K562 (cell line): Measurements from ENCODE around the gene SMAP2. TPM values are rescaled to one million over a fixed set of nuclear protein-coding genes. Genes with fewer than 3 reads are reported as not detected.

ENCODE experiments used
- HMGN3 ChIP-seq: IDR thresholded peaks from 2 replicates; pipeline ENCODE4 v1.6.1; 2011; ENCODE audit warnings: borderline replicate concordance, low read depth, mild to moderate bottlenecking, mixed read lengths, low read length; ENCODE audit not compliant: insufficient read length; ENCODE audit errors: extremely low read depth
- MYNN ChIP-seq, 2 experiments: sonication (generic); formaldehyde crosslinking in 1 of 2; IDR thresholded peaks; 2 replicates each; pipeline versions ENCODE4 v1.5.0 to v1.6.1; 2016 to 2020; ENCODE audit warnings: antibody characterized with exemption in 1 of 2, missing genetic modification reagents in 1 of 2
- NRF1 ChIP-seq, 2 experiments: fragments of 450-650 bp; IDR thresholded peaks in 1 of 2; conservative IDR thresholded peaks in 1 of 2; 2 replicates each; pipeline ENCODE4 v1.6.1; 2014; ENCODE audit warnings: mild to moderate bottlenecking in 2 of 2
- PRMT5 ChIP-seq: sonication (generic); formaldehyde crosslinking; IDR thresholded peaks from 2 replicates; pipeline ENCODE4 v1.5.0; 2020; ENCODE audit warnings: missing genetic modification reagents
- ZBTB1 ChIP-seq: sonication (generic); formaldehyde crosslinking; IDR thresholded peaks from 2 replicates; pipeline ENCODE4 v1.8.1; 2023; ENCODE audit warnings: missing genetic modification reagents, low read depth, mild to moderate bottlenecking, borderline replicate concordance
- ZNF41 ChIP-seq: fragments of 250-450 bp; sonication (Bioruptor Pico); conservative IDR thresholded peaks from 2 replicates; pipeline ENCODE4 v1.4.0; 2020; ENCODE audit warnings: mild to moderate bottlenecking
- polyA plus RNA-seq, 8 experiments: library from polyadenylated mRNA; depleted of rRNA in 4 of 8; stranded (reverse) in 5 of 8; unstranded in 3 of 8; fragments of >200 nt; fragmentation: Nextera tagmentation in 2 of 8; fragmentation: Illumina TruSeq in 1 of 8; extraction: Ambion mirVana in 2 of 8; extraction: Trizol in 1 of 8; gene quantifications; 2 replicates each; pipeline versions ENCODE4 v1.2.1 to v1.2.3, GENCODE V29; 2011 to 2014; ENCODE audit warnings: inconsistent platforms in 1 of 8, missing spikeins in 1 of 8
- total RNA-seq, 7 experiments: library from RNA; depleted of rRNA in 6 of 7; stranded (reverse); fragments of >200 nt in 6 of 7; fragmentation: Illumina TruSeq in 2 of 7; extraction: Trizol in 2 of 7; gene quantifications; 2 replicates each; pipeline versions ENCODE4 v1.2.1 to v1.2.3, GENCODE V29; 2011 to 2021; ENCODE audit warnings: low replicate concordance in 1 of 7
- TF ChIP-seq, protein P1 (sequence below): fragments of 450-650 bp; conservative IDR thresholded peaks from 2 replicates; pipeline ENCODE4 v1.6.1; 2016; ENCODE audit warnings: missing genetic modification characterization, low read depth, mild to moderate bottlenecking, missing compliant biosample characterization, moderate library complexity
- TF ChIP-seq, protein P2 (sequence below): fragments of 250-450 bp; sonication (Bioruptor Pico); IDR thresholded peaks from 2 replicates; pipeline ENCODE4 v1.6.1; 2021; ENCODE audit warnings: mild to moderate bottlenecking
- TF ChIP-seq, protein P3 (sequence below): sonication (generic); formaldehyde crosslinking; IDR thresholded peaks from 2 replicates; pipeline ENCODE4 v1.8.0; 2023; ENCODE audit warnings: mild to moderate bottlenecking, missing genetic modification reagents

The SMAP2 gene
- total and polyA plus RNA-seq, 9 of the 15 experiments (the other 6 are each of a cell fraction or from before 2014, with no cell fraction given), result 38.7 to 212 (median 94.1) TPM

DNA sequence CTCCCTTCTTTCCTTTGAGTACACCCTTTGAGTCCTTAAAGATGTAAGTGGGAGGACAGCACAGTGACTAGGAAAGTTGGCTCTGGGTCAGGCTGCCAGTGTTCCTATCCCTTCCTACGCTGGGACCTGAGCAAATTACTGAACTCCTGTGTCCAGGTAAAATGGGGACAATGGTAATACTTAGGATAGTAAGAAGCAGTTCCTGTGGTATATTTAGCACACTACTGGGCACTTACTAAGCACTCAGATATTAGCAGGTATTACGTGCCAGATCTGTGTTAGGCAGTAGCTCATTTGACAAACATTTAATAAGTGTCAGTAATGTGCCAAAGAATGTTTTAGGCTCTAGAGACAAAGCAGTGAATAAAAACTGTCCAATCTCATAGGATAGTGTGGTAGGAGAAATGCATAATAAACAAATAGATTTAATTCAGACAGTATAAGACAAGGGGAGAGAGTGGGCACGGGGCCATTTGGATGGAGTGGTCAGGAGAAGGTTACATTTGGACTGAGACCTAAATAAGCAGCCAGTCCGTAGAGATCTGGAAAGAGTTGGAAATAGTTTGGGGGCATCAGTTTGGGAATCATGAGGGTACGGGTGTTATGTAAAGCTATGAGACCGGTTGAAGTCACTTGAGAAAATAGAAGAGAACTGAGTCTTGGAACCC lies 50.6 kb downstream of the SMAP2 start (continued):
- TF ChIP-seq, protein P1, sequence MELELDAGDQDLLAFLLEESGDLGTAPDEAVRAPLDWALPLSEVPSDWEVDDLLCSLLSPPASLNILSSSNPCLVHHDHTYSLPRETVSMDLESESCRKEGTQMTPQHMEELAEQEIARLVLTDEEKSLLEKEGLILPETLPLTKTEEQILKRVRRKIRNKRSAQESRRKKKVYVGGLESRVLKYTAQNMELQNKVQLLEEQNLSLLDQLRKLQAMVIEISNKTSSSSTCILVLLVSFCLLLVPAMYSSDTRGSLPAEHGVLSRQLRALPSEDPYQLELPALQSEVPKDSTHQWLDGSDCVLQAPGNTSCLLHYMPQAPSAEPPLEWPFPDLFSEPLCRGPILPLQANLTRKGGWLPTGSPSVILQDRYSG (tag), result no peak
- no peak for TF ChIP-seq ZBTB1 (CRISPR knock-in tag)
- no peak for TF ChIP-seq PRMT5
- no peak for TF ChIP-seq HMGN3
- TF ChIP-seq, protein P2, sequence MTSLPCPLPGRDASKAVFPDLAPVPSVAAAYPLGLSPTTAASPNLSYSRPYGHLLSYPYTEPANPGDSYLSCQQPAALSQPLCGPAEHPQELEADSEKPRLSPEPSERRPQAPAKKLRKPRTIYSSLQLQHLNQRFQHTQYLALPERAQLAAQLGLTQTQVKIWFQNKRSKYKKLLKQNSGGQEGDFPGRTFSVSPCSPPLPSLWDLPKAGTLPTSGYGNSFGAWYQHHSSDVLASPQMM (CRISPR knock-in tag), result no peak
- TF ChIP-seq MYNN (IDR thresholded peaks at IDR 0.05), result peak; percentile 30; the same call in 1 of the 2 replicates
- TF ChIP-seq MYNN (CRISPR knock-in tag; IDR thresholded peaks at IDR 0.05), result no peak
- TF ChIP-seq, protein P3, sequence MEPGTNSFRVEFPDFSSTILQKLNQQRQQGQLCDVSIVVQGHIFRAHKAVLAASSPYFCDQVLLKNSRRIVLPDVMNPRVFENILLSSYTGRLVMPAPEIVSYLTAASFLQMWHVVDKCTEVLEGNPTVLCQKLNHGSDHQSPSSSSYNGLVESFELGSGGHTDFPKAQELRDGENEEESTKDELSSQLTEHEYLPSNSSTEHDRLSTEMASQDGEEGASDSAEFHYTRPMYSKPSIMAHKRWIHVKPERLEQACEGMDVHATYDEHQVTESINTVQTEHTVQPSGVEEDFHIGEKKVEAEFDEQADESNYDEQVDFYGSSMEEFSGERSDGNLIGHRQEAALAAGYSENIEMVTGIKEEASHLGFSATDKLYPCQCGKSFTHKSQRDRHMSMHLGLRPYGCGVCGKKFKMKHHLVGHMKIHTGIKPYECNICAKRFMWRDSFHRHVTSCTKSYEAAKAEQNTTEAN (CRISPR knock-in tag), result no peak
- TF ChIP-seq ZNF41 (CRISPR knock-in tag), result no peak
- TF ChIP-seq NRF1 (conservative IDR thresholded peaks at IDR 0.05 in 1 of 2, IDR thresholded peaks at IDR 0.05 in 1 of 2), result no peak
